Lower leg skin (tissue), 4 donors: Measurements from ENCODE around the gene PTPRN2. TPM values are rescaled to one million over a fixed set of nuclear protein-coding genes. Genes with fewer than 3 reads are reported as not detected.
A peak's percentile ranks its signal among the peaks of the same experiment; 100 is the strongest.

Source experiments
- DNase-seq, 2 donors: peaks; one replicate each; pipeline ENCODE4 v3.0.0-alpha.2; 2019; ENCODE audit warnings: low spot score in 2 of 2
- H3K4me3 ChIP-seq: fragments of 200-600 bp; sonication (generic); 2 replicates; pipeline ENCODE4 v1.5.1; 2017; ENCODE audit warnings: mild to moderate bottlenecking, low read depth; ENCODE audit not compliant: poor library complexity, severe bottlenecking
- CTCF ChIP-seq, 3 donors: fragments of 450-650 bp; IDR thresholded peaks; one replicate each; pipeline ENCODE4 v1.5.1; 2016; ENCODE audit warnings: antibody characterized with exemption in 3 of 3, mild to moderate bottlenecking in 3 of 3, moderate library complexity in 2 of 3
- POLR2A ChIP-seq, 2 donors: fragments of 450-650 bp; IDR thresholded peaks; one replicate each; pipeline ENCODE4 v1.6.1; 2016 to 2017; ENCODE audit warnings: antibody characterized with exemption in 2 of 2, mild to moderate bottlenecking in 1 of 2, moderate library complexity in 1 of 2
- WGBS, 2 donors: methylation state at CpG; one replicate each; pipeline ENCODE4 v1.1.5; 2018; 5-methylcytosine and 5-hydroxymethylcytosine counted together
- intact Hi-C: fragments of 100-400 bp; cut with DNase I; formaldehyde crosslinking; loops from one replicate; pipeline ENCODE4 v1.15.0; 2023; ENCODE audit warnings: low total_unique reads
- total RNA-seq, 4 donors: library from RNA; depleted of rRNA; stranded (reverse); fragments of >200 nt; gene quantifications; one replicate each; pipeline ENCODE4 v1.1.0, GENCODE V29; 2016

Gene PTPRN2
- total RNA-seq, 4 donors from 2014 or later, result 0.11 to 1.6 (median 0.92) TPM

DNA sequence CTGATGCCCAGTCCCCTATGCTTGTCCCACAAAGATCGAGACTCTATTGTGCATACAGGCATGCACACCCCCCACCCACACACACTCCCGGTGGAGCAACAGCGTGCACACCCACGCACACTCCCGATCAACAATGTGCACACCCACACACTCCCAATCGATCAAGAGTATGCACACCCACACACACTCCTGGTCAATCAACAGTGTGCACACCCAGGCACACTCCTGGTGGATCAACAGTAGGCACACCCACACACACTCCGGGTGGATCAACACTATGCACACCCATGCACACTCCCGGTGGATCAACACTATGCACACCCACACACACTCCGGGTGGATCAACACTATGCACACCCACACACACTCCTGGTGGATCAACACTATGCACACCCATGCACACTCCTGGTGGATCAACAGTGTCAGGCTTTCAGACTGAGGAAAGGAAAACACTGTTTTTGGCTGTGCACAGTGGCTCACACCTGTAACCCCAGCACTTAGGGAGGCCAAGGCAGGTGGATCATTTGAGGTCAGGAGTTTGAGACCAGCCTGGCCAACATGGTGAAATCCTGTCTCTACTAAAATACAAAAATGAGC is 118.8 kb downstream of the PTPRN2 start:
- DNase-seq, result no peak
- 69% methylated on average over 8 to 9 of the region's 9 CpGs for WGBS, 2 donors
- intact Hi-C loops, result no loop called here
- no peak for TF ChIP-seq CTCF (IDR thresholded peaks at IDR 0.05)
- TF ChIP-seq POLR2A (IDR thresholded peaks at IDR 0.05), result no peak
- no peak overlapping the region for H3K4me3 ChIP-seq

DNA sequence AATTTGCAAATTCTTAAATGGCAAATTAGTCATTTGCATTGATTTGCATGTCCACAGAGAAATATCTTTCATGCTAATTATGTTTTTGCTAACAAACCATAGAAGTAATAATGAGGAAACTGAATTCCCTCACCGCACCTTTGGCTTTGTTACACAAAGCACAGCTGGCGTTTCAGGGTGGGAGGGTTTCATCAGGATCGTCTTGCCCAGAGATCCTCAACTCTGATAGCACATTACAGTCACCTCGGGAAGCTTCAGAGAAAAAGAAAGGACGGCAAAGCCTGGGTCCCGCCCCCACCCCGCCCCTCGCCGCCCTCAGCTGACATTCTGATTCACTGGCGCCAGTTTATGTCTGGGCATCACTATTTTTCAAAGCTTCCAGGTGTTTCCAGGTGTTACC is 119.4 kb downstream of the PTPRN2 start:
- intact Hi-C loops, result no loop called here
- WGBS, 2 donors, result 3 to 14% methylated on average over 10 of the region's 10 CpGs
- DNase-seq, result no peak
- no peak overlapping the region for H3K4me3 ChIP-seq
- no peak for TF ChIP-seq CTCF (IDR thresholded peaks at IDR 0.05)
- TF ChIP-seq POLR2A (IDR thresholded peaks at IDR 0.05), result no peak

DNA sequence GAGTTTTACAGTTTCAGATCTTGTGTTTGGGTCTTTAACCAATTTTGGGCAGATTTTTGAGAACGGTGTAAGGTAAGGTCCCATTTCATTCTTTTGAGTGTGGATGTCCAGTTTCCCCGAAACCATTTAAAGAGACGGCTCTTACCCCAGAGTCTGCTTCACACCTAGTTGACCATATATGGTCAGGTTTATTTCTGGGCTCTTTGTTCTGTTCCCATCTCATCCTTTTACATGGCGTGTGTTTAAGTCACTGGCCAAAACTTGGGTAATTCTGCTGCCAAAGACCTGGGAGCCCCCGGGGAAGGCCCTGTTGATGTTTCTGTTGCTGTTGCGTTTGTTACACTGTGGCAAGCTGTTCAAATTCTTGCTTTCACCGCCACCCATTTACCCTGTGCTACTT is 120.1 kb downstream of the PTPRN2 start:
- WGBS, 2 donors, result 56 to 64% methylated on average over 7 of the region's 7 CpGs
- no peak for TF ChIP-seq CTCF (IDR thresholded peaks at IDR 0.05)
- no peak for TF ChIP-seq POLR2A (IDR thresholded peaks at IDR 0.05)
- no peak overlapping the region for H3K4me3 ChIP-seq
- no peak for DNase-seq
- intact Hi-C loops, result no loop called here

DNA sequence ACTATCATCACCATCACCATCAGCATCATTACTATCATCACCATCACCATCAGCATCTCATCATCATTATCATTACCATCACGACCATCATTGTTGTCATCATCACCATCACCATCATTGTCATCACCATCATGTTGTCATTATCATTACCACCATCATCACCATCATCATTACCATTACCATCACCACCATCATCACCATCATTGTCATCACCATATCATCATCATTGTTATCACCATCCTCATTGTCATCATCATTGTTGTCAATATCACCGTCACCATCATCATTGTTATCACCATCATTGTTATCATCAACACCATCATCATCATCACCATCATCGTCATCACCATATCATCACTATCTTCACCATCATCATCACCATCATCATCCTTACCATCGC is 124.3 kb downstream of the PTPRN2 start:
- DNase-seq, result no peak
- WGBS, 2 donors, result 89 to 90% methylated on average over 4 of the region's 4 CpGs

GRCh38 chr7:158461824-158462223 is 125.8 kb downstream of the PTPRN2 start:
- no peak for TF ChIP-seq POLR2A (IDR thresholded peaks at IDR 0.05)
- no peak for TF ChIP-seq CTCF (IDR thresholded peaks at IDR 0.05)
- H3K4me3 ChIP-seq, result no peak overlapping the region
- DNase-seq, result no peak
- intact Hi-C loops, result no loop called here
- WGBS, 2 donors, result 75 to 77% methylated on average over 11 of the region's 11 CpGs

More for the DNA sequence above, 124.3 kb downstream of the PTPRN2 start:
- H3K4me3 ChIP-seq, result no peak overlapping the region
- TF ChIP-seq CTCF (IDR thresholded peaks at IDR 0.05) (peak in 1 of 3 donors; percentile 60), POLR2A (IDR thresholded peaks at IDR 0.05) (no peak)
- intact Hi-C loops, result no loop called here

GRCh38 chr7:158460665-158461064 is 127.0 kb downstream of the PTPRN2 start:
- intact Hi-C loops, result no loop called here
- WGBS, 2 donors, result 70 to 80% methylated on average over 6 of the region's 6 CpGs

More at GRCh38 chr7:158460665-158461064, 127.0 kb downstream of the PTPRN2 start:
- no peak for DNase-seq
- TF ChIP-seq POLR2A (IDR thresholded peaks at IDR 0.05) (no peak), CTCF (IDR thresholded peaks at IDR 0.05) (no peak)
- no peak overlapping the region for H3K4me3 ChIP-seq
